Middle frontal gyrus (tissue), 1 donor: ENCODE data around the gene ARFGEF3.
"Not testable (repeated sequence)": the region's sequence is repeated elsewhere in the genome, so short reads cannot be mapped to it uniquely, and the experiment has no call there.

Source experiments
- DNase-seq: peaks from one replicate; pipeline ENCODE4 v3.0.0-alpha.2; 2015; ENCODE audit warnings: low spot score; ENCODE audit errors: extremely low spot score

Gene ARFGEF3

GRCh38 chr6:138212530-138212929, 50.8 kb downstream of the ARFGEF3 start:
- not testable (repeated sequence) for DNase-seq

- DNase-seq, result no peak
These were observed 53.5 kb downstream of the ARFGEF3 start for GRCh38 chr6:138215093-138215782.

GRCh38 chr6:138218449-138218848, 56.7 kb downstream of the ARFGEF3 start, which contains the start of gene PBOV1:
Gene PBOV1, minus strand, starts transcription at chr6:138218491. Its CDS starts 96 bp downstream, at chr6:138218395.
- DNase-seq, result no peak

- DNase-seq, result no peak
These were observed 57.7 kb downstream of the ARFGEF3 start for GRCh38 chr6:138219398-138219797.

GRCh38 chr6:138219901-138220300, 58.2 kb downstream of the ARFGEF3 start:
- DNase-seq, result no peak

GRCh38 chr6:138222901-138223546, 61.3 kb downstream of the ARFGEF3 start:
- DNase-seq, result no peak

- no peak for DNase-seq
These were observed 64.2 kb downstream of the ARFGEF3 start for GRCh38 chr6:138225953-138226352.

GRCh38 chr6:138226700-138227315, 65.1 kb downstream of the ARFGEF3 start:
- DNase-seq, result no peak

- no peak for DNase-seq
These were observed 65.6 kb downstream of the ARFGEF3 start for GRCh38 chr6:138227316-138227781.

- no peak for DNase-seq
These were observed 67.3 kb downstream of the ARFGEF3 start for GRCh38 chr6:138229072-138229471.

- no peak for DNase-seq
These were observed 68.0 kb downstream of the ARFGEF3 start for GRCh38 chr6:138229663-138230179.

GRCh38 chr6:138230221-138230620, 68.5 kb downstream of the ARFGEF3 start:
- no peak for DNase-seq

- no peak for DNase-seq
These were observed 69.1 kb downstream of the ARFGEF3 start for GRCh38 chr6:138230759-138231380.

- no peak for DNase-seq
These were observed 69.7 kb downstream of the ARFGEF3 start for GRCh38 chr6:138231381-138231886.

- DNase-seq, result no peak
These were observed 72.6 kb downstream of the ARFGEF3 start for GRCh38 chr6:138234363-138234762.

GRCh38 chr6:138235205-138235604, 73.5 kb downstream of the ARFGEF3 start:
- DNase-seq, result no peak

GRCh38 chr6:138235693-138236092, 74.0 kb downstream of the ARFGEF3 start:
- DNase-seq, result no peak

GRCh38 chr6:138237463-138237862, 75.7 kb downstream of the ARFGEF3 start:
- DNase-seq, result no peak

- no peak for DNase-seq
These were observed 76.6 kb downstream of the ARFGEF3 start for GRCh38 chr6:138238368-138238767.

- DNase-seq, result no peak
These were observed 78.0 kb downstream of the ARFGEF3 start for GRCh38 chr6:138239774-138240173.

- DNase-seq, result no peak
These were observed 78.9 kb downstream of the ARFGEF3 start for GRCh38 chr6:138240476-138241245.
